Measurements from ENCODE around the gene THOP1. TPM values are rescaled to one million over a fixed set of nuclear protein-coding genes. Genes with fewer than 3 reads are reported as not detected.

THOP1 gene
- total and polyA plus RNA-seq, 8 donors: 37.6 to 65.3 (median 46.1) TPM

DNA sequence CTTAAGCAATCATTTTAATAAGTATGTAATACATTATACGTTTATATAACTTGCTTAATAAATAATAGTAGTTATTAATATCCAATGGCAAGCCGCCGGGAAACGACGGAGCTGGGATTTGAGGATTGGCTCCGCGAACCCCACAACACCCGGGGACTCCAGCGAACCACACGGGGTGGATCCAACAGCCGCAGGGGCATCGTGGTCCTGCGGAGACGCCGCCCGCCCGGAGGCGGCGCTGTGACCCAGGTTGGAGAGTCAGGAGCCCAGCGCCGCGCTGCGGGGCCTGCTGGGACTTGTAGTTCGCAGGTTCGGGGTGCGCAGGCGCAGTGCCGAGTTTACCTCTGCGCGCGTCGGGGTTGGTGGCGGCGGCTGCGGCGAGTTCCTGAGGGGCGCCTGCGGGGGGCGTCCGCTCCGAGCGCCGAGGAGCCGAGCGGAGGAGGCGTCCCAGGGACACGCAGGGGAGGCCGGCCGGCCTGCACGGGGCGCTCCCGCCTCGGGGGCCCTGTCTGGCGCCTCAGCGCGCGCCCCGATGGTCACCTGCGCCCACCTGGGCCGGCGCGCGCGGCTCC lies 34.3 kb downstream of the THOP1 start, which contains the start of gene ZNF554:
TSS of gene ZNF554 (plus strand) at position 329 of the 572 bp plus-strand sequence. CDS start at position 533, 204 bp downstream.
- no peaks in the 10 kb centered on the region for H3K36me3 ChIP-seq
- no peaks in the 10 kb centered on the region for H3K27me3 ChIP-seq
- DNase-seq: peak; percentile 93 to 99 (median 98)
- peak; percentile 99 for ATAC-seq
- H3K4me3 ChIP-seq: peak within 1 kb of the TSS; percentile 55 to 78
- peaks cover 6 to 10% of the 10 kb centered on the region in 2 donors for H3K4me1 ChIP-seq
- peak within 1 kb of the TSS; percentile 3 to 21 for H3K27ac ChIP-seq
- H3K9me3 ChIP-seq: no peaks in the 10 kb centered on the region
- intact Hi-C loops (cut with DNase I): no loop called here
- TF ChIP-seq, protein P1, sequence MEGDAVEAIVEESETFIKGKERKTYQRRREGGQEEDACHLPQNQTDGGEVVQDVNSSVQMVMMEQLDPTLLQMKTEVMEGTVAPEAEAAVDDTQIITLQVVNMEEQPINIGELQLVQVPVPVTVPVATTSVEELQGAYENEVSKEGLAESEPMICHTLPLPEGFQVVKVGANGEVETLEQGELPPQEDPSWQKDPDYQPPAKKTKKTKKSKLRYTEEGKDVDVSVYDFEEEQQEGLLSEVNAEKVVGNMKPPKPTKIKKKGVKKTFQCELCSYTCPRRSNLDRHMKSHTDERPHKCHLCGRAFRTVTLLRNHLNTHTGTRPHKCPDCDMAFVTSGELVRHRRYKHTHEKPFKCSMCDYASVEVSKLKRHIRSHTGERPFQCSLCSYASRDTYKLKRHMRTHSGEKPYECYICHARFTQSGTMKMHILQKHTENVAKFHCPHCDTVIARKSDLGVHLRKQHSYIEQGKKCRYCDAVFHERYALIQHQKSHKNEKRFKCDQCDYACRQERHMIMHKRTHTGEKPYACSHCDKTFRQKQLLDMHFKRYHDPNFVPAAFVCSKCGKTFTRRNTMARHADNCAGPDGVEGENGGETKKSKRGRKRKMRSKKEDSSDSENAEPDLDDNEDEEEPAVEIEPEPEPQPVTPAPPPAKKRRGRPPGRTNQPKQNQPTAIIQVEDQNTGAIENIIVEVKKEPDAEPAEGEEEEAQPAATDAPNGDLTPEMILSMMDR (IDR thresholded peaks at IDR 0.05): peak; percentile 97 to 98

DNA sequence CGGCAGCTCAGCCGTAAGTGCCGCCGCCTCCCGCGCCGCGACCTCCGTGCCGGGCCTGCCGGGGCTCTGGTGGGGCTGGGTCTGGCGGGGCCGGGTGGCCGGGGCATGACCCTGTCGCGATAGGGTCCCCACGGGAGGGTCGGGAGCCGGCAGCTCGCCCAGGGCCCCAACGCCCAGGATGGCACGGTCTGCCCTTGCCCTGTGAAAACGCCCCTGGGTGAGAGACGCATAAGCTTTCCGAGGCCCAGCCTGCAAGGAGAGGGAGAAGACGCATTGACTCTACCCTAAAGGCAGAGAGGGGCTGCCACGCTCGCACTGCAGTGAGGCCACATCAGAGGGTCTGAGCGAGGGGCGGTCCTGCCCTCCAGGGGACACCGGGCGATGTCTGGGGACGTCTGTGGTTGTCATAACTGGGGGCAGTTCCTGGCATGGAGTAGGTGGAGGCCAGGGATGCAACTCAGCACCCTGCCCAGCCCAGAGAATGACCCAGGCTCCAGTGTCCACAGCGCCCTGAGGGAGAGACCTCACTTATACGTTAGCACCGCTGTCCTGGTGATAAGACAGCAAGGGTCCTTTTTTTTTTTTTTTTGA lies 34.9 kb downstream of the THOP1 start:
- Histone ChIP-seq H3K27ac (peak overlapping the region; percentile 3 to 21), H3K4me1 (peaks cover 6 to 10% of the 10 kb centered on the region in 2 donors), H3K36me3 (no peaks in the 10 kb centered on the region), H3K27me3 (no peaks in the 10 kb centered on the region), H3K9me3 (no peaks in the 10 kb centered on the region), H3K4me3 (peak overlapping the region; percentile 55 to 78)
- TF ChIP-seq, protein P1 (IDR thresholded peaks at IDR 0.05): no peak
- intact Hi-C loops (cut with DNase I): no loop called here
- peak in 1 of 4 donors; percentile 32 for DNase-seq
- peak; percentile 12 for ATAC-seq

DNA sequence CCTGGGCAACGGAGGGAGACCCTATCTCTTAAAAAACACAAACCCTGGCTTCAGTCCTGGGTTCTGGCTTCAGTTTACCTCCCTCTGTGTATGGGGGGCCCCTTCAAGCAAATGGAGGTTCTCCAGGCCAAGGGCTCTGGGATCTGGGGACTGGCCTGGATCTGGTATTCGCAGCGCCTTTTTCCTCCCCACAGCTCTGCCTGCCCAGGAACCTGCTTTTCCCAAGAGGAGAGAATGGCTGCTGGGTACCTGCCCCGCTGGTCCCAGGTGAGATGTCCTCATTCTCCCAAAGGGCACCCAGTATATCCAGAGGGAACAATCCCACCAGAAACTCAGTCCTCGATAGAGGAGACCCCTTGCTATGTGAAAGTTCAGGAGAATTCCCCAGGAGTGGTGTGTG lies 37.5 kb downstream of the THOP1 start:
- no peak overlapping the region for H3K27ac ChIP-seq
- no peak for DNase-seq
- H3K4me1 ChIP-seq: peaks cover 6 to 10% of the 10 kb centered on the region in 2 donors
- ATAC-seq: no peak
- H3K9me3 ChIP-seq: peaks cover 0 to 6% of the 10 kb centered on the region in 2 donors
- H3K27me3 ChIP-seq: no peaks in the 10 kb centered on the region
- no peak overlapping the region for H3K4me3 ChIP-seq
- intact Hi-C loops (cut with DNase I): no loop called here
- peaks cover 0 to 4% of the 10 kb centered on the region in 2 donors for H3K36me3 ChIP-seq
- TF ChIP-seq, protein P1 (IDR thresholded peaks at IDR 0.05): no peak

DNA sequence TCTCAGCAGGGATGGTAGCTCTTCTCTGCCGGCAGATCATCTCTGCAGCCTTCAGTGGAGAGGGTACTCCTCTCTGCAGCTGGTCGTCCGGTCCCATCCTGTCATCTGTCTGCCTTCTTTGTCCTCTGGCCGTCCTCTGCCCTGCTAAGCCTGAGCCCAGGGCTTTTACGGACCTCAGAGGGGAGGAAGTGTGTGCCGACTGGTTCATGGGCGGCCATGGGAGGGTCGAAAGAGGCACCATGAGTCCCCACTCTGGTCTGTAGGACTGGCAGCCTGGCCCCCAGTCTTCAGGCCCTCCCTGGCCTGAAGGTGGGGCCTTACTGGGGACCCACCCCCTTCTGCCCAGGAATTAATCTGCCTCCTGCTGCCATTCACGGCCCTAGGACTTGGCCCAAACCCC lies 38.3 kb downstream of the THOP1 start:
- TF ChIP-seq, protein P1 (IDR thresholded peaks at IDR 0.05): no peak
- ATAC-seq (no peak), DNase-seq (no peak)
- intact Hi-C loops (cut with DNase I): no loop called here
- Histone ChIP-seq H3K9me3 (peaks cover 0 to 7% of the 10 kb centered on the region in 2 donors), H3K27me3 (no peaks in the 10 kb centered on the region), H3K4me1 (peaks cover 6 to 10% of the 10 kb centered on the region in 2 donors), H3K4me3 (no peak overlapping the region), H3K27ac (no peak overlapping the region), H3K36me3 (peaks cover 0 to 10% of the 10 kb centered on the region in 2 donors)

DNA sequence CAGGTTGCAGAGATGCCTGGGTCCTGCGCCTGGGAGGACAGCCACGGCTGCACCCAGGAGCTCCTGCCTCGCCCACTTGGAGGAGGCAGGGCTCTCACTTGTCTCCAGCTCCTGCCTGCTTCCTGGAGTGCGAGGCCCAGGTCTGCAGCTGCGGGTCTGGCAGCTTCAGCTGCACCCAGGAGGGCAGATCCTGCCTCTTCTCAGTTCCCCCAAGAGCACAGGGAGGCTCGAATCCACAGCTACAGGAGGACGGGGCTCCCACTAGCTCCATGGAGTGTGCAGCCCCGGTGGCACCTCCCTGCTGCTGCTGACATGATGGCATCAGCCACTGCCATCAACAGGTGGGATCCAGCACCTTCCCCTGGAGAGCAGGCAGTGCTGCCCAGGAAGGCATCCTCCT lies 38.8 kb downstream of the THOP1 start:
- no peak for ATAC-seq
- intact Hi-C loops (cut with DNase I): no loop called here
- no peak for DNase-seq
- Histone ChIP-seq H3K27me3 (no peaks in the 10 kb centered on the region), H3K36me3 (peaks cover 0 to 10% of the 10 kb centered on the region in 2 donors), H3K27ac (no peak overlapping the region), H3K4me3 (no peak overlapping the region), H3K4me1 (peaks cover 6 to 10% of the 10 kb centered on the region in 2 donors), H3K9me3 (peaks cover 0 to 12% of the 10 kb centered on the region in 2 donors)
- TF ChIP-seq, protein P1 (IDR thresholded peaks at IDR 0.05): no peak
